IMR-90 (cell line): ENCODE data around the gene ACOT2. TPM values are rescaled to one million over a fixed set of nuclear protein-coding genes. Genes with fewer than 3 reads are reported as not detected.

ENCODE experiments used
- ATAC-seq: fragments of 200-7000 bp; cut with Tn5 transposase; 2 replicates; pipeline ENCODE4 v1.9.1; 2020; ENCODE audit warnings: low read depth, mild to moderate bottlenecking, moderate library complexity
- BruUV-seq: library from RNA; stranded (reverse); fragments of 400-500 nt; replicated peaks from 2 replicates; lab custom pipeline; 2021; lab: Mats Ljungman, UMichigan
- CTCF ChIA-PET: fragments of 300-600 bp; formaldehyde crosslinking; extraction: SDS; loops from one replicate; lab custom pipeline; 2021; ENCODE audit warnings: antibody characterized with exemption; lab: Yijun Ruan, JAX
- POLR2A ChIA-PET: fragments of 300-600 bp; sonication (Branson Sonifier 250); formaldehyde crosslinking; loops from one replicate; lab custom pipeline; 2022; ENCODE audit warnings: antibody characterized with exemption; ENCODE audit not compliant: unreplicated experiment; lab: Charles Lee
- DNase-seq: peaks from one replicate; pipeline ENCODE4 v3.0.0; 2013
- H2AFZ ChIP-seq: replicated peaks from 2 replicates; pipeline ENCODE3; 2013; ENCODE audit warnings: low read length, mild to moderate bottlenecking; ENCODE audit not compliant: poor library complexity
- H2AK5ac ChIP-seq: 2 replicates; pipeline ENCODE4 v1.6.1; 2013; ENCODE audit warnings: low read depth, low read length, inconsistent platforms
- H2AK9ac ChIP-seq: replicated peaks from 2 replicates; pipeline ENCODE3; 2013; ENCODE audit warnings: mild to moderate bottlenecking, low read depth, low read length, moderate library complexity; ENCODE audit not compliant: poor library complexity
- H2BK120ac ChIP-seq: 2 replicates; pipeline ENCODE4 v1.6.1; 2013; ENCODE audit warnings: low read depth, low read length, inconsistent platforms
- H2BK15ac ChIP-seq: 3 replicates; pipeline ENCODE4 v1.6.1; 2013; ENCODE audit warnings: low read depth, low read length, inconsistent platforms
- H2BK20ac ChIP-seq: 2 replicates; pipeline ENCODE4 v1.6.1; 2013; ENCODE audit warnings: low read depth, mild to moderate bottlenecking, inconsistent platforms, low read length, moderate library complexity
- H2BK5ac ChIP-seq: 2 replicates; pipeline ENCODE4 v1.6.1; 2013; ENCODE audit warnings: mild to moderate bottlenecking, low read depth, low read length, inconsistent platforms; ENCODE audit not compliant: poor library complexity, severe bottlenecking
- H3K14ac ChIP-seq: replicated peaks from 2 replicates; pipeline ENCODE4 v1.6.1; 2013; ENCODE audit warnings: low read depth, low read length, inconsistent platforms
- H3K18ac ChIP-seq: 2 replicates; pipeline ENCODE4 v1.6.1; 2013; ENCODE audit warnings: low read depth, low read length, control low read depth
- H3K23ac ChIP-seq: 2 replicates; pipeline ENCODE4 v1.6.1; 2013; ENCODE audit warnings: low read depth, low read length, inconsistent platforms
- H3K27ac ChIP-seq: 2 replicates; pipeline ENCODE4 v1.5.1; 2013; ENCODE audit warnings: mild to moderate bottlenecking, control low read depth, low read length; ENCODE audit not compliant: insufficient read depth
- H3K27me3 ChIP-seq: 2 replicates; pipeline ENCODE4 v1.6.1; 2013; ENCODE audit warnings: low read length; ENCODE audit not compliant: control insufficient read depth, insufficient read depth
- H3K36me3 ChIP-seq: 2 replicates; pipeline ENCODE4 v1.6.1; 2013; ENCODE audit warnings: low read length, mixed read lengths; ENCODE audit not compliant: control insufficient read depth, insufficient read depth
- H3K4ac ChIP-seq: 2 replicates; pipeline ENCODE4 v1.6.1; 2013; ENCODE audit warnings: low read depth, low read length, inconsistent platforms
- H3K4me1 ChIP-seq: 2 replicates; pipeline ENCODE4 v1.6.1; 2013; ENCODE audit warnings: low read length, mixed read lengths; ENCODE audit not compliant: control insufficient read depth, insufficient read depth
- H3K4me2 ChIP-seq: 2 replicates; pipeline ENCODE4 v1.6.1; 2013; ENCODE audit warnings: low read depth, mild to moderate bottlenecking, control low read depth, low read length, moderate library complexity
- H3K4me3 ChIP-seq: 2 replicates; pipeline ENCODE4 v1.5.1; 2013; ENCODE audit warnings: low read depth, mild to moderate bottlenecking, control low read depth, low read length, moderate library complexity; ENCODE audit not compliant: insufficient read depth
- H3K56ac ChIP-seq: 2 replicates; pipeline ENCODE4 v1.6.1; 2013; ENCODE audit warnings: low read length, inconsistent platforms; ENCODE audit not compliant: insufficient read depth; ENCODE audit errors: extremely low read depth
- H3K79me1 ChIP-seq, 2 experiments: 2 replicates each; pipeline ENCODE4 v1.6.1; 2013; ENCODE audit warnings: low read length in 2 of 2, inconsistent platforms in 1 of 2, low read depth in 1 of 2
- H3K9ac ChIP-seq: 2 replicates; pipeline ENCODE4 v1.6.1; 2013; ENCODE audit warnings: low read depth, low read length, control low read depth
- H3K9me1 ChIP-seq: 2 replicates; pipeline ENCODE4 v1.6.1; 2013; ENCODE audit warnings: low read length, inconsistent platforms; ENCODE audit not compliant: insufficient read depth
- H3K9me3 ChIP-seq: 2 replicates; pipeline ENCODE4 v1.6.1; 2013; ENCODE audit warnings: low read length; ENCODE audit not compliant: control insufficient read depth, insufficient read depth
- H4K20me1 ChIP-seq: 2 replicates; pipeline ENCODE4 v1.6.1; 2013; ENCODE audit warnings: low read length, inconsistent platforms; ENCODE audit not compliant: insufficient read depth
- H4K5ac ChIP-seq: 2 replicates; pipeline ENCODE4 v1.6.1; 2013; ENCODE audit warnings: mild to moderate bottlenecking, low read depth, low read length, control low read depth
- H4K8ac ChIP-seq, 2 experiments: 2 replicates each; pipeline ENCODE4 v1.6.1; 2013; ENCODE audit warnings: low read depth in 2 of 2, low read length in 2 of 2, control low read depth in 1 of 2, inconsistent platforms in 1 of 2
- H4K91ac ChIP-seq: 2 replicates; pipeline ENCODE4 v1.6.1; 2013; ENCODE audit warnings: low read depth, low read length, inconsistent platforms; ENCODE audit not compliant: insufficient read depth
- BHLHE40 ChIP-seq: fragments of 150-350 bp; IDR thresholded peaks from 2 replicates; pipeline ENCODE4 v1.6.1; 2016; ENCODE audit warnings: mild to moderate bottlenecking, low read depth, low read length
- CEBPB ChIP-seq: IDR thresholded peaks from 2 replicates; pipeline ENCODE4 v1.6.1; 2012; ENCODE audit warnings: low read depth, low read length, improper control_type of control experiment
- CHD1 ChIP-seq: IDR thresholded peaks from 2 replicates; pipeline ENCODE4 v1.6.1; 2012; ENCODE audit warnings: low read depth, low read length, improper control_type of control experiment
- FOS ChIP-seq: fragments of 150-350 bp; IDR thresholded peaks from 2 replicates; pipeline ENCODE4 v1.6.1; 2016; ENCODE audit warnings: low read depth, low read length
- MAFK ChIP-seq: IDR thresholded peaks from 2 replicates; pipeline ENCODE4 v1.6.1; 2012; ENCODE audit warnings: low read depth, low read length, improper control_type of control experiment
- MAZ ChIP-seq: IDR thresholded peaks from 2 replicates; pipeline ENCODE4 v1.6.1; 2012; ENCODE audit warnings: low read depth, mild to moderate bottlenecking, low read length, improper control_type of control experiment, moderate library complexity, borderline replicate concordance
- MXI1 ChIP-seq: IDR thresholded peaks from 2 replicates; pipeline ENCODE4 v1.6.1; 2012; ENCODE audit warnings: low read depth, mild to moderate bottlenecking, low read length, moderate library complexity, borderline replicate concordance
- NFE2L2 ChIP-seq: fragments of 150-350 bp; IDR thresholded peaks from 2 replicates; pipeline ENCODE4 v1.6.1; 2016; ENCODE audit warnings: low read depth, mild to moderate bottlenecking, low read length
- POLR2A ChIP-seq: IDR thresholded peaks from 2 replicates; pipeline ENCODE4 v1.6.1; 2012; ENCODE audit warnings: mild to moderate bottlenecking, low read depth, low read length
- RAD21 ChIP-seq: IDR thresholded peaks from 2 replicates; pipeline ENCODE4 v1.6.1; 2012; ENCODE audit warnings: low read length, improper control_type of control experiment
- RCOR1 ChIP-seq: IDR thresholded peaks from 2 replicates; pipeline ENCODE4 v1.6.1; 2012; ENCODE audit warnings: mild to moderate bottlenecking, low read length, improper control_type of control experiment; ENCODE audit not compliant: insufficient replicate concordance
- RFX5 ChIP-seq: IDR thresholded peaks from 2 replicates; pipeline ENCODE4 v1.8.0; 2012; ENCODE audit warnings: low read depth, mild to moderate bottlenecking, low read length, moderate library complexity
- WGBS, 2 experiments: methylation state at CpG; one replicate each; pipeline versions ENCODE4 v1.1.5 to v1.1.7; 2013; ENCODE audit warnings: missing lambda C conversion rate in 2 of 2; ENCODE audit not compliant: insufficient read length in 1 of 2; ENCODE audit errors: extremely low coverage in 2 of 2; 5-methylcytosine and 5-hydroxymethylcytosine counted together
- dilution Hi-C: fragments of 300-500 bp; cut with HindIII; formaldehyde crosslinking; loops from one replicate; pipeline ENCODE4 v1.14.3; 2018; ENCODE audit warnings: low sequenced_read_pairs; ENCODE audit not compliant: unreplicated experiment
- in situ Hi-C: fragments of 300-500 bp; cut with MboI; formaldehyde crosslinking; loops from 3 replicates; pipeline ENCODE4 v1.14.3; 2019; ENCODE audit warnings: low sequenced_read_pairs, inconsistent platforms, mixed read lengths
- intact Hi-C: fragments of 100-400 bp; cut with micrococcal nuclease; formaldehyde crosslinking; loops from 2 replicates; pipeline ENCODE4 v1.10.0; 2022
- polyA plus RNA-seq, 3 experiments: library from polyadenylated mRNA; depleted of rRNA; stranded (reverse); fragments of >200 nt; gene quantifications; 2 replicates each; pipeline ENCODE4 v1.2.3, GENCODE V29; 2012; ENCODE audit warnings: low replicate concordance in 1 of 3
- total RNA-seq: library from RNA; depleted of rRNA; stranded (reverse); fragments of >200 nt; gene quantifications from 2 replicates; pipeline ENCODE4 v1.2.3, GENCODE V29; 2012
- TF ChIP-seq, protein P1 (sequence below): conservative IDR thresholded peaks from 2 replicates; pipeline ENCODE4 v1.5.1; 2012; ENCODE audit warnings: mild to moderate bottlenecking, low read depth, low read length, improper control_type of control experiment
- TF ChIP-seq, protein P2 (sequence below): fragments of 150-350 bp; IDR thresholded peaks from 2 replicates; pipeline ENCODE4 v1.6.1; 2017; ENCODE audit warnings: mild to moderate bottlenecking, antibody characterized with exemption, low read length, low read depth
- TF ChIP-seq, protein P3 (sequence below): fragments of 150-350 bp; IDR thresholded peaks from 2 replicates; pipeline ENCODE4 v1.6.1; 2016; ENCODE audit warnings: low read depth, mild to moderate bottlenecking, low read length, moderate library complexity, borderline replicate concordance

Gene ACOT2
- total and polyA plus RNA-seq, 2 of the 4 experiments (the other 2 are of a cell fraction) = 24.7 to 33.1 TPM

DNA sequence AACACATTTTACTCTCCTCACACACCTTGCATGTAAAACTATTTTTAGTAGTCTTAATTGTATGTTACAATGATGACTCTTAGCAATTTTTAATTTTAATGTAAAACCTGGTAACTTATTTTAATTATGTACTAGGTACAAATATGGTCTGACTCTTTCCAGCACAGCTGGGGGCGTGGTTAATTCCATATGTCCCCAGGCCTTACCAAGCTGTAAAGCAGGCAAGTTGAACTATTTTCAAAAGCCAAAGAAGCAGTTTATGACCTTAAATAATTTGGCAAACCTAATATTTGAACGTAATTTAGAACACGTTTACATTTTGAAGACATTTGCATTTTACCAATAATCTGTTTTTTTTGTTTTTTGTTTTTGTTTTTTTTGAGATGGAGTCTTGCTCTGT is 34.0 kb downstream of the ACOT2 start:
- ChIA-PET CTCF (no interaction called here), POLR2A (no interaction called here)
- peaks cover 5% of the 10 kb centered on the region for H3K27me3 ChIP-seq
- no peaks in the 10 kb centered on the region for H3K9me1 ChIP-seq
- H3K27ac ChIP-seq = no peak overlapping the region
- no peak overlapping the region for H3K4ac ChIP-seq
- H2BK120ac ChIP-seq = no peak overlapping the region
- H3K4me2 ChIP-seq = no peak overlapping the region
- H2AK9ac ChIP-seq = no peak overlapping the region
- no CpG with 5 or more reads among the region's 3 CpGs for WGBS, 2 experiments
- dilution Hi-C loops = no loop called here
- H3K4me3 ChIP-seq = no peak overlapping the region
- no peak overlapping the region for H3K9ac ChIP-seq
- H3K36me3 ChIP-seq = no peaks in the 10 kb centered on the region
- H3K14ac ChIP-seq = no peak overlapping the region
- no peak overlapping the region for H2BK15ac ChIP-seq
- no TSS peak for BruUV-seq
- no peak overlapping the region for H3K18ac ChIP-seq
- H2AFZ ChIP-seq = no peak overlapping the region
- H3K56ac ChIP-seq = no peak overlapping the region
- intact Hi-C loops = no loop called here
- no peak overlapping the region for H3K23ac ChIP-seq
- H4K91ac ChIP-seq = no peak overlapping the region
- no peaks in the 10 kb centered on the region for H4K20me1 ChIP-seq
- H3K4me1 ChIP-seq = no peaks in the 10 kb centered on the region
- no peak for DNase-seq
- TF ChIP-seq RCOR1 (no peak), BHLHE40 (no peak), CHD1 (no peak), FOS (no peak), CEBPB (no peak), RFX5 (no peak), MAFK (no peak), MAZ (no peak), MXI1 (no peak), RAD21 (no peak), NFE2L2 (no peak), POLR2A (no peak)
- TF ChIP-seq, protein P1, sequence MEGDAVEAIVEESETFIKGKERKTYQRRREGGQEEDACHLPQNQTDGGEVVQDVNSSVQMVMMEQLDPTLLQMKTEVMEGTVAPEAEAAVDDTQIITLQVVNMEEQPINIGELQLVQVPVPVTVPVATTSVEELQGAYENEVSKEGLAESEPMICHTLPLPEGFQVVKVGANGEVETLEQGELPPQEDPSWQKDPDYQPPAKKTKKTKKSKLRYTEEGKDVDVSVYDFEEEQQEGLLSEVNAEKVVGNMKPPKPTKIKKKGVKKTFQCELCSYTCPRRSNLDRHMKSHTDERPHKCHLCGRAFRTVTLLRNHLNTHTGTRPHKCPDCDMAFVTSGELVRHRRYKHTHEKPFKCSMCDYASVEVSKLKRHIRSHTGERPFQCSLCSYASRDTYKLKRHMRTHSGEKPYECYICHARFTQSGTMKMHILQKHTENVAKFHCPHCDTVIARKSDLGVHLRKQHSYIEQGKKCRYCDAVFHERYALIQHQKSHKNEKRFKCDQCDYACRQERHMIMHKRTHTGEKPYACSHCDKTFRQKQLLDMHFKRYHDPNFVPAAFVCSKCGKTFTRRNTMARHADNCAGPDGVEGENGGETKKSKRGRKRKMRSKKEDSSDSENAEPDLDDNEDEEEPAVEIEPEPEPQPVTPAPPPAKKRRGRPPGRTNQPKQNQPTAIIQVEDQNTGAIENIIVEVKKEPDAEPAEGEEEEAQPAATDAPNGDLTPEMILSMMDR = no peak
- TF ChIP-seq, protein P2, sequence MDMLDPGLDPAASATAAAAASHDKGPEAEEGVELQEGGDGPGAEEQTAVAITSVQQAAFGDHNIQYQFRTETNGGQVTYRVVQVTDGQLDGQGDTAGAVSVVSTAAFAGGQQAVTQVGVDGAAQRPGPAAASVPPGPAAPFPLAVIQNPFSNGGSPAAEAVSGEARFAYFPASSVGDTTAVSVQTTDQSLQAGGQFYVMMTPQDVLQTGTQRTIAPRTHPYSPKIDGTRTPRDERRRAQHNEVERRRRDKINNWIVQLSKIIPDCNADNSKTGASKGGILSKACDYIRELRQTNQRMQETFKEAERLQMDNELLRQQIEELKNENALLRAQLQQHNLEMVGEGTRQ = no peak
- TF ChIP-seq, protein P3, sequence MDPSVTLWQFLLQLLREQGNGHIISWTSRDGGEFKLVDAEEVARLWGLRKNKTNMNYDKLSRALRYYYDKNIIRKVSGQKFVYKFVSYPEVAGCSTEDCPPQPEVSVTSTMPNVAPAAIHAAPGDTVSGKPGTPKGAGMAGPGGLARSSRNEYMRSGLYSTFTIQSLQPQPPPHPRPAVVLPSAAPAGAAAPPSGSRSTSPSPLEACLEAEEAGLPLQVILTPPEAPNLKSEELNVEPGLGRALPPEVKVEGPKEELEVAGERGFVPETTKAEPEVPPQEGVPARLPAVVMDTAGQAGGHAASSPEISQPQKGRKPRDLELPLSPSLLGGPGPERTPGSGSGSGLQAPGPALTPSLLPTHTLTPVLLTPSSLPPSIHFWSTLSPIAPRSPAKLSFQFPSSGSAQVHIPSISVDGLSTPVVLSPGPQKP = no peak
- no peak overlapping the region for H2BK5ac ChIP-seq
- no peaks in the 10 kb centered on the region for H3K9me3 ChIP-seq
- no peak overlapping the region for H4K5ac ChIP-seq
- ATAC-seq = no peak
- H4K8ac ChIP-seq = no peak overlapping the region
- no peak overlapping the region for H2AK5ac ChIP-seq
- no peaks in the 10 kb centered on the region for H3K79me1 ChIP-seq
- H2BK20ac ChIP-seq = no peak overlapping the region
- in situ Hi-C loops = no loop called here
